Jurkat, Clone E6-1 (cell line): ENCODE measurements around the gene AKAP7.
"Not testable (repeated sequence)": the region's sequence is repeated elsewhere in the genome, so short reads cannot be mapped to it uniquely, and the experiment has no call there.

Experiments used
- DNase-seq: peaks from one replicate; pipeline ENCODE4 v3.0.0-alpha.2; 2011; ENCODE audit warnings: low read depth, low spot score
- H3K4me3 ChIP-seq: 2 replicates; pipeline ENCODE4 v1.5.1; 2011; ENCODE audit warnings: mild to moderate bottlenecking, low read length, control low read depth, moderate library complexity

AKAP7 gene

GRCh38 chr6:131226459-131227157 is 91.3 kb downstream of the AKAP7 start:
- no peak for DNase-seq
- H3K4me3 ChIP-seq, result no peak overlapping the region

- no peak for DNase-seq
- no peak overlapping the region for H3K4me3 ChIP-seq
Measured at GRCh38 chr6:131227158-131227543, 91.9 kb downstream of the AKAP7 start.

GRCh38 chr6:131231103-131231502 is 95.8 kb downstream of the AKAP7 start:
- H3K4me3 ChIP-seq, result no peak overlapping the region
- no peak for DNase-seq

GRCh38 chr6:131231891-131232290 is 96.6 kb downstream of the AKAP7 start:
- DNase-seq, result no peak
- H3K4me3 ChIP-seq, result no peak overlapping the region

GRCh38 chr6:131244942-131245341 is 109.7 kb downstream of the AKAP7 start:
- H3K4me3 ChIP-seq, result no peak overlapping the region
- no peak for DNase-seq

- H3K4me3 ChIP-seq, result no peak overlapping the region
- DNase-seq, result no peak
Measured at GRCh38 chr6:131250122-131250521, 114.9 kb downstream of the AKAP7 start.

- no peak for DNase-seq
- H3K4me3 ChIP-seq, result no peak overlapping the region
Measured at GRCh38 chr6:131250936-131251335, 115.7 kb downstream of the AKAP7 start.

- no peak overlapping the region for H3K4me3 ChIP-seq
- DNase-seq, result no peak
Measured at GRCh38 chr6:131251590-131252199, 116.4 kb downstream of the AKAP7 start.

GRCh38 chr6:131255434-131255833 is 120.2 kb downstream of the AKAP7 start:
- no peak for DNase-seq
- H3K4me3 ChIP-seq, result no peak overlapping the region

GRCh38 chr6:131255911-131256310 is 120.6 kb downstream of the AKAP7 start:
- H3K4me3 ChIP-seq, result no peak overlapping the region
- no peak for DNase-seq

- H3K4me3 ChIP-seq, result no peak overlapping the region
- DNase-seq, result no peak
Measured at GRCh38 chr6:131257104-131257503, 121.8 kb downstream of the AKAP7 start.

- no peak for DNase-seq
- no peak overlapping the region for H3K4me3 ChIP-seq
Measured at GRCh38 chr6:131258010-131258652, 122.9 kb downstream of the AKAP7 start.

- no peak for DNase-seq
- no peak overlapping the region for H3K4me3 ChIP-seq
Measured at GRCh38 chr6:131258816-131259476, 123.7 kb downstream of the AKAP7 start.

- DNase-seq, H3K4me3 ChIP-seq: not testable (repeated sequence)
Measured at GRCh38 chr6:131260960-131261359, 125.7 kb downstream of the AKAP7 start.

- DNase-seq, result no peak
- no peak overlapping the region for H3K4me3 ChIP-seq
Measured at GRCh38 chr6:131262060-131262459, 126.8 kb downstream of the AKAP7 start.

GRCh38 chr6:131265939-131266338 is 130.7 kb downstream of the AKAP7 start:
- no peak for DNase-seq

GRCh38 chr6:131268303-131268702 is 133.0 kb downstream of the AKAP7 start:
- H3K4me3 ChIP-seq, result no peak overlapping the region
- no peak for DNase-seq

More at GRCh38 chr6:131265939-131266338, 130.7 kb downstream of the AKAP7 start:
- H3K4me3 ChIP-seq, result no peak overlapping the region

GRCh38 chr6:131269565-131270391 is 134.5 kb downstream of the AKAP7 start:
- no peak for DNase-seq
- no peak overlapping the region for H3K4me3 ChIP-seq

- DNase-seq, result no peak
- H3K4me3 ChIP-seq, result no peak overlapping the region
Measured at GRCh38 chr6:131270534-131270933, 135.3 kb downstream of the AKAP7 start.
